C4-2B (cell line): ENCODE results near the gene TATDN3.
"Not testable (repeated sequence)": the region's sequence is repeated elsewhere in the genome, so short reads cannot be mapped to it uniquely, and the experiment has no call there.

Experiments
- H3K27ac ChIP-seq: fragments of 450-650 bp; 2 replicates; pipeline ENCODE4 v1.5.1; 2017
- CTCF ChIP-seq: fragments of 450-650 bp; conservative IDR thresholded peaks from 2 replicates; pipeline ENCODE4 v1.5.1; 2017; ENCODE audit warnings: mild to moderate bottlenecking
- ZFX ChIP-seq: fragments of 450-650 bp; IDR thresholded peaks from 2 replicates; pipeline ENCODE4 v1.6.1; 2017

The TATDN3 gene

GRCh38 chr1:212762839-212763238 lies 28.9 kb upstream of the TATDN3 start:
- H3K27ac ChIP-seq, result peak overlapping the region; percentile 17
- TF ChIP-seq CTCF (no peak), ZFX (no peak)

GRCh38 chr1:212764718-212765281 lies 26.9 kb upstream of the TATDN3 start:
- H3K27ac ChIP-seq, result not testable (repeated sequence)

DNA sequence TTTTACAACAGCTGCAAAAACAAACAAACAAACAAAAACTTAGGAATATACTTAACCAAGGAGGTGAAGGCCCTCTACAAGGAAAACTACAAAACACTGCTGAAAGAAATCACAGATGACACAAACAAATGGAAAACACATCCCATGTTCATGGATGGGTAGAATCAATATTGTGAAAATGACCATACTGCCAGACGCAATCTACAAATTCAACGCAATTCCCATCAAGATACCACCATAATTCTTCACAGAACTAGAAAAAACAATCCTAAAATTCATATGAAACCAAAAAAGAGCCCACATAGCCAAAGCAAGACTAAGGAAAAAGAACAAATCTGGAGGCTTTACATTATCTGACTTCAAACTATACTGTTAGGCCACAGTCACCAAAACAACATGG lies 24.9 kb upstream of the TATDN3 start:
- H3K27ac ChIP-seq, result not testable (repeated sequence)

DNA sequence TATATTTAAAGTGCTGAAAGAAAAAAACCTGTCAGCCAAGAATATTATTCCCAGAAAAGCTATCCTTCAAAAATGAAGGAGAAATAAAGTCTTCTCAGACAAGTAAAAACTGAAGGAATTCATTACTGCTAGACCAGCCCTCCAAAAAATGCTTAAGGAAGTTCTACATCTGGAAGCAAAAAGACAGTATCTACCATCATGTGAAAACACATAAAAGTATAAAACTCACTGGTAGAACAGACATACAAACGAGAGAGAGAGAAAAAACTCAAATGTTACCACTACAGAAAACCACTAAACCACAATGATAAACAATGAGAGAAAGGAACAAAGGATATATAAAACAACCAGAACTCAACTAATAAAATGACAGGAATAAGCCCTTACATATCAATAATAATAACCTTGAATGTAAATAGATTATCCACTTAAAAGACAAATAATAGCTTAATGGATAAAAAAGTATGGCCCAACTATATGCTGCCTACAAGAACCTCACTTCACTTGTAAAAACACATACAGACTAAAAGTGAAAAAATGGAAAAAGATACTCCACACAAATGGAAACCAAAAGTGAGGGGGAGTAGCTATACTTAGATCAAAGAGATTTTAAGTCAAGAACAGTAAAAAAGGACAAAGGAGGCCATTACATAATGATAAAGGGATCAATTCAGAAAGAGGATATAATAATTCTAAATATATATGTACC lies 22.1 kb upstream of the TATDN3 start:
- no peak overlapping the region for H3K27ac ChIP-seq
- TF ChIP-seq ZFX (no peak), CTCF (no peak)

GRCh38 chr1:212771341-212771740 lies 20.4 kb upstream of the TATDN3 start:
- TF ChIP-seq CTCF (no peak), ZFX (no peak)
- no peak overlapping the region for H3K27ac ChIP-seq

DNA sequence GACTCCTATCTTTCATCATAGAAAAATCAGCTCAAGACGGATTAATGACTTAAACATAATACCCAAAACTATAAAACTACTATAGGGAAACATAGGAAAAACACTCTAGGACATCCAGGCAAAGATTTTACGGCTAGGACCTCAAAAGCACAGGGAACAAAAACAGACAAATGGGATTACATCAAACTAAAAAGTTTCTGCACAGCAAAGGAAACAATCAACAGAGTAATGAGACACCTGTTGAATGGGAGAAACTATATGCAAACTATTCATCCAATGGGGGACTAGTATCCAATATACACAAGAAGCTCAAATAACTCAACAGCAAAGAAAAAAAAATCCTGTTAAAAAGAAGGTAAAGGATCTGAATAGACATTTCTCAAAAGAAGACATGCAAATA lies 18.7 kb upstream of the TATDN3 start:
- TF ChIP-seq CTCF (no peak), ZFX (no peak)
- H3K27ac ChIP-seq, result no peak overlapping the region

GRCh38 chr1:212774584-212774983 lies 17.1 kb upstream of the TATDN3 start:
- TF ChIP-seq ZFX, result no peak
- TF ChIP-seq CTCF, result no peak
- no peak overlapping the region for H3K27ac ChIP-seq

DNA sequence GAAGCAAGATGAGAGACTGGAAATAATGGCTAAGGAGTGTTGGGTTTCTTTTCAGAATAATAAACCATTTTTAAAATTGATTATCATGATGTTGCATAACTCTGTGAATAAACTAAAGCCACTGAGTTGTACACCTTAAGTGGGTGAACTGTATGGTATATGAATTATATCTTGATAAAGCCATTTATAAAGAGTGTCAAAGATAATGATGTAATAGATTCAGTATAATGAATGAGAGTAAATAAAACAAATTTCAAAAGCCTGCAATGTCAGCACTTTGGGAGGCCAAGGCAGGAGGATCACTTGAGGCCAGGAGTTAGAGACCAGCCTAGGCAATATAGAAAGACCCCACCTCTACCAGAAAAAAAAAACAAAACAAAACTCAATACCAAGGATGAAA lies 16.5 kb upstream of the TATDN3 start:
- TF ChIP-seq CTCF (no peak), ZFX (no peak)
- no peak overlapping the region for H3K27ac ChIP-seq
